Lower leg skin (tissue), 3 donors: Measurements from ENCODE around the gene TMEM176A.

Source experiments
- CTCF ChIP-seq, 3 donors: fragments of 450-650 bp; IDR thresholded peaks; one replicate each; pipeline ENCODE4 v1.5.1; 2016; ENCODE audit warnings: antibody characterized with exemption in 3 of 3, mild to moderate bottlenecking in 3 of 3, moderate library complexity in 2 of 3
- POLR2A ChIP-seq, 2 donors: fragments of 450-650 bp; IDR thresholded peaks; one replicate each; pipeline ENCODE4 v1.6.1; 2016 to 2017; ENCODE audit warnings: antibody characterized with exemption in 2 of 2, mild to moderate bottlenecking in 1 of 2, moderate library complexity in 1 of 2

- TF ChIP-seq CTCF (IDR thresholded peaks at IDR 0.05) (no peak), POLR2A (IDR thresholded peaks at IDR 0.05) (no peak)
Measured at GRCh38 chr7:150778738-150779301, 21.7 kb upstream of the TMEM176A start.
